Heart right ventricle (tissue), 16 donors: ENCODE data around the gene LAG3. TPM values are rescaled to one million over a fixed set of nuclear protein-coding genes. Genes with fewer than 3 reads are reported as not detected.

Experiments used
- ATAC-seq, 8 donors: fragments of 200-7000 bp; cut with Tn5 transposase; one replicate each; pipeline ENCODE4 v1.9.1; 2020; ENCODE audit warnings: mild to moderate bottlenecking in 8 of 8, moderate library complexity in 8 of 8, moderate number of reproducible peaks in 1 of 8
- DNase-seq, 2 donors: peaks; one replicate each; pipeline ENCODE4 v3.0.0-alpha.2; 2020
- H3K27ac ChIP-seq, 10 donors: fragments of 200-600 bp; sonication (generic) in 2 of 10; one replicate each; pipeline versions ENCODE4 v1.5.0 to v1.8.0; 2020 to 2022; ENCODE audit warnings: mild to moderate bottlenecking in 3 of 10
- H3K27me3 ChIP-seq, 7 donors: fragments of 200-600 bp; one replicate each; pipeline ENCODE4 v1.8.0; 2021 to 2022; ENCODE audit warnings: mild to moderate bottlenecking in 2 of 7
- H3K36me3 ChIP-seq, 9 donors: fragments of 200-600 bp; sonication (generic) in 1 of 9; one replicate each; pipeline versions ENCODE4 v1.5.0 to v1.8.0; 2020 to 2022; ENCODE audit warnings: mild to moderate bottlenecking in 2 of 9
- H3K4me1 ChIP-seq, 9 donors: fragments of 200-600 bp; sonication (generic) in 1 of 9; one replicate each; pipeline versions ENCODE4 v1.5.0 to v1.8.0; 2020 to 2022; ENCODE audit warnings: mild to moderate bottlenecking in 4 of 9
- H3K4me3 ChIP-seq, 10 donors: fragments of 200-600 bp; sonication (generic) in 2 of 10; one replicate each; pipeline versions ENCODE4 v1.5.0 to v1.8.0; 2020 to 2022; ENCODE audit warnings: mild to moderate bottlenecking in 7 of 10, moderate library complexity in 2 of 10
- H3K9me3 ChIP-seq, 11 donors: fragments of 200-600 bp in 10 of 11; sonication (generic) in 2 of 11; one replicate each; pipeline versions ENCODE4 v1.5.0 to v1.8.0; 2013 to 2022; ENCODE audit warnings: mild to moderate bottlenecking in 2 of 11, control low read depth in 1 of 11, moderate library complexity in 1 of 11
- CTCF ChIP-seq, 9 donors: fragments of 200-600 bp; sonication (generic) in 2 of 9; IDR thresholded peaks; one replicate each; pipeline versions ENCODE4 v1.5.0 to v1.8.0; 2021 to 2022; ENCODE audit warnings: antibody characterized with exemption in 9 of 9, mild to moderate bottlenecking in 5 of 9, moderate library complexity in 1 of 9
- WGBS, 2 donors: extraction: QIAGEN DNeasy Blood & Tissue Kit; methylation state at CpG; one replicate each; pipeline ENCODE4 v1.1.7; 2013; ENCODE audit warnings: inconsistent platforms in 1 of 2; 5-methylcytosine and 5-hydroxymethylcytosine counted together
- intact Hi-C, 10 donors: fragments of 100-400 bp; cut with DNase I; formaldehyde crosslinking; loops; one replicate each; pipeline versions ENCODE4 v1.11.1 to v1.14.2; 2022
- polyA plus RNA-seq, 2 donors: library from polyadenylated mRNA; stranded (reverse); fragments of 200-250 nt; gene quantifications; one replicate each; pipeline ENCODE4 v1.2.3, GENCODE V29; 2013
- total RNA-seq, 10 donors: library from RNA; stranded (reverse); fragmentation: NEBNext Ultra II Directional in 3 of 10; extraction: Animal tissue kit (Norgen Biotek cat#: 25700) in 3 of 10; gene quantifications; one replicate each; pipeline versions ENCODE4 v1.2.1 to v1.2.4, GENCODE V29; 2021 to 2023
- donor health status: Arrhythmogenic right ventricular cardiomyopathy.
- donor health status: ischemic (EF 13 %, LVEDD 7.1; RV severe dilation, severe dysfunction).
- donor health status: healthy with polysubstance abuse.
- donor health status: DM: no; HTN: yes; CAD: no.
- donor health status: DM: no; HTN: no; CAD: no.
- donor health status: ischemic (EF 25% LVEDD 6.9; RV normal size, moderate dysfunction).
- donor health status: ischemic (EF 25% LVEDD 5.7; RV mildly dilated, moderate dysfunction).
- donor health status: healthy.
- donor health status: DM: yes; HTN: yes; CAD: no.
- donor health status: Ischemic cardiomyopathy.
- donor health status: ischemic (EF 35%, LVEDD 5.7; RV mildly dilated, moderate dysfunction).
- donor health status: nonischemic (EF 11% LVEDD 7.7; RV severe dilation, severe dysfunction).
- donor health status: DM: yes; HTN: yes; CAD: no.
- donor health status: PGD.
- donor health status: ischemic (EF 29% LVEDD 5.4; RV normal size, mild dysfunction).
- donor health status: nonischemic (EF 23%, LVEDD 6.1; RV moderate dilation, normal function).

The LAG3 gene
- total and polyA plus RNA-seq, 12 donors: 0.13 to 2.1 (median 0.26) TPM; not detected in 2

GRCh38 chr12:6783828-6784227 is 11.5 kb downstream of the LAG3 start:
- intact Hi-C loops: loop anchor here in 2 of 10 donors (5.0 kb wide), 2 partner anchors 38 to 47 kb away; partner anchors contain the start of gene GPR162 (in 1 of the 2)
- WGBS, 2 donors: 89 to 92% methylated on average over 9 of the region's 9 CpGs
- no peak for ATAC-seq

GRCh38 chr12:6784296-6784695 is 12.0 kb downstream of the LAG3 start:
- Histone ChIP-seq H3K4me3 (no peak overlapping the region), H3K27me3 (no peaks in the 10 kb centered on the region), H3K4me1 (peaks cover 0 to 41% (median 14%) of the 10 kb centered on the region in 9 donors), H3K9me3 (no peaks in the 10 kb centered on the region), H3K36me3 (no peaks in the 10 kb centered on the region), H3K27ac (no peak overlapping the region)
- no peak for TF ChIP-seq CTCF (IDR thresholded peaks at IDR 0.05)
- 88% methylated on average over 5 of the region's 5 CpGs for WGBS, 2 donors
- DNase-seq (no peak), ATAC-seq (no peak)
- intact Hi-C loops: loop anchor here in 2 of 10 donors (5.0 kb wide), 2 partner anchors 38 to 47 kb away; partner anchors contain the start of gene GPR162 (in 1 of the 2)

More at GRCh38 chr12:6783828-6784227, 11.5 kb downstream of the LAG3 start:
- no peaks in the 10 kb centered on the region for H3K36me3 ChIP-seq
- TF ChIP-seq CTCF (IDR thresholded peaks at IDR 0.05): no peak
- H3K27me3 ChIP-seq: no peaks in the 10 kb centered on the region
- H3K4me1 ChIP-seq: peaks cover 0 to 41% (median 18%) of the 10 kb centered on the region in 9 donors
- H3K9me3 ChIP-seq: no peaks in the 10 kb centered on the region
- H3K27ac ChIP-seq: no peak overlapping the region
- DNase-seq: no peak
- no peak overlapping the region for H3K4me3 ChIP-seq

GRCh38 chr12:6784761-6785160 is 12.4 kb downstream of the LAG3 start:
- DNase-seq (no peak), ATAC-seq (no peak)
- no peaks in the 10 kb centered on the region for H3K27me3 ChIP-seq
- H3K4me3 ChIP-seq: no peak overlapping the region
- H3K9me3 ChIP-seq: no peaks in the 10 kb centered on the region
- intact Hi-C loops: loop anchor here in 4 of 10 donors (5.0 kb wide), 2 partner anchors 38 to 47 kb away; partner anchors contain the start of gene GPR162 (in 3 of the 4)
- no peaks in the 10 kb centered on the region for H3K36me3 ChIP-seq
- WGBS, 2 donors: 52 to 61% methylated on average over 5 of the region's 5 CpGs
- TF ChIP-seq CTCF (IDR thresholded peaks at IDR 0.05): no peak
- H3K4me1 ChIP-seq: peaks cover 0 to 41% (median 11%) of the 10 kb centered on the region in 9 donors
- no peak overlapping the region for H3K27ac ChIP-seq

GRCh38 chr12:6786416-6787094 is 14.2 kb downstream of the LAG3 start:
- peaks cover 0 to 41% (median 11%) of the 10 kb centered on the region in 9 donors for H3K4me1 ChIP-seq
- no peak for TF ChIP-seq CTCF (IDR thresholded peaks at IDR 0.05)
- DNase-seq (no peak), ATAC-seq (no peak)
- intact Hi-C loops: loop anchor here in 2 of 10 donors (5.0 kb wide), 1 partner anchor 36 kb away; the partner anchor contains the start of gene GPR162 (in 2 of the 2)
- 59 to 66% methylated on average over 9 of the region's 9 CpGs for WGBS, 2 donors
- H3K4me3 ChIP-seq: no peak overlapping the region
- peak overlapping the region in 4 of 10 donors; percentile 5 to 38 (median 12) for H3K27ac ChIP-seq
- no peaks in the 10 kb centered on the region for H3K36me3 ChIP-seq
- H3K9me3 ChIP-seq: no peaks in the 10 kb centered on the region
- no peaks in the 10 kb centered on the region for H3K27me3 ChIP-seq
